Fibroblast of gingiva (primary cell): ENCODE data around the gene SLC51B.
A peak's percentile ranks its signal among the peaks of the same experiment; 100 is the strongest.
"Not testable (repeated sequence)": the region's sequence is repeated elsewhere in the genome, so short reads cannot be mapped to it uniquely, and the experiment has no call there.

Experiments used
- DNase-seq: peaks from one replicate; pipeline ENCODE4 v3.0.0-alpha.2; 2011; ENCODE audit warnings: low read depth

SLC51B gene

DNA sequence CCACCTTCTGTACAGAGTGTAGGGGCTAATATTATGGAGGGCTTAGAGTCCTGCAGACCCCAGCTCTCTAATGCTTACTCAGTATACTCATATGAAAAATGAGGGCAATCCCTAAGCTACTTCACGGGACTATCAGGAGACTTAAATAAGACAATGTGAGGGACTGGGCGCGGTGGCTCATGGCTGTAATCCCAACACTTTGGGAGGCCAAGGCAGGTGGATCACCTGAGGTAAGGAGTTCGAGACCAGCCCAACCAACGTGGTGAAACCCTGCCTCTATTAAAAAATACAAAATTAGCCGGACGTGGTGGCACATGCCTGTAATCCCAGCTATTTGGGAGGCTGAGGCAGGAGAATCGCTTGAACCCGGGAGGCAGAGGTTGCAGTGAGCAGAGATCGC lies 54.6 kb downstream of the SLC51B start:
- DNase-seq, result not testable (repeated sequence)

DNA sequence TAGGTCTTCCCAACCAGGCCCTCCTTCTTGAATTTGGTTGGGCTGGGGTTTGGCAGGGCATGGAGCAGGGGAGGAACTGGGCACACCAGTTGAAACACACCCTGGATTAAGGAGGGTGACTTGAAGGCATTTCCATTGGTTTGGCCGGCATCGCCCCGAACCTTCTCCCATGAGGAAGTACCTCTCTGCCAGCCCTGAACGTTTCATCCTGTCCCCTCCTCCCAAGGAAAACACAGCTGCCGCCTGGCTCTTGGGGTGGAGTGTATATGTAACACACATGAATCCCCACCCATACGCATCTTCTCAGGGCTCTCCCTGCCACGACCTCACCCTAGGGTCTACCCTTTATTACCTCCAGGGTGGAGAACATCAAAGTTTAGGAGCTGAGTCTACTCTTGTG lies 55.3 kb downstream of the SLC51B start:
- no peak for DNase-seq

DNA sequence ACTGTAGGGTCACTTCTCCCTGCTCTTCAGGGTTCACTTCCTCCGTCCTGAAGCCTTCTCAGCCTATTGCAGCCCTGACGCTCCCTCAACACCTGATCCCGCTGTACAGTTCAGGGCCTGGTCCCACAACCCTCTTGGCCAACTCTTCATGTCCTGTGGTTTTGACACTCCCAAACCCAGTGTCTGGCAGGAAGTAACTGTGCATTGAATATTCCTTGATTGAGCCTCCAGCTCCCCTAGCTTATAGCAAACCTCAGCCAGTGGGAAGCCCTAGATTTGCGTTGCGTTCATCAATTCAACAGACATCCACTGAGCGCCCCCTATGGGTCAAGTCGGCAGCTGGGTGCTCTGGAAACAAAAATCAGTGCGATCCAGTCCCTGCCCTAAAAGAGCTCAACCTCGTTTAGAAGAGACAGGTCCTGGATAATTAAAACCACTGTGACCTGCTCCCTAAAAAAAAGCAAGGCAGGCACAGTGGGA lies 56.3 kb downstream of the SLC51B start:
- peak; percentile 37 for DNase-seq

DNA sequence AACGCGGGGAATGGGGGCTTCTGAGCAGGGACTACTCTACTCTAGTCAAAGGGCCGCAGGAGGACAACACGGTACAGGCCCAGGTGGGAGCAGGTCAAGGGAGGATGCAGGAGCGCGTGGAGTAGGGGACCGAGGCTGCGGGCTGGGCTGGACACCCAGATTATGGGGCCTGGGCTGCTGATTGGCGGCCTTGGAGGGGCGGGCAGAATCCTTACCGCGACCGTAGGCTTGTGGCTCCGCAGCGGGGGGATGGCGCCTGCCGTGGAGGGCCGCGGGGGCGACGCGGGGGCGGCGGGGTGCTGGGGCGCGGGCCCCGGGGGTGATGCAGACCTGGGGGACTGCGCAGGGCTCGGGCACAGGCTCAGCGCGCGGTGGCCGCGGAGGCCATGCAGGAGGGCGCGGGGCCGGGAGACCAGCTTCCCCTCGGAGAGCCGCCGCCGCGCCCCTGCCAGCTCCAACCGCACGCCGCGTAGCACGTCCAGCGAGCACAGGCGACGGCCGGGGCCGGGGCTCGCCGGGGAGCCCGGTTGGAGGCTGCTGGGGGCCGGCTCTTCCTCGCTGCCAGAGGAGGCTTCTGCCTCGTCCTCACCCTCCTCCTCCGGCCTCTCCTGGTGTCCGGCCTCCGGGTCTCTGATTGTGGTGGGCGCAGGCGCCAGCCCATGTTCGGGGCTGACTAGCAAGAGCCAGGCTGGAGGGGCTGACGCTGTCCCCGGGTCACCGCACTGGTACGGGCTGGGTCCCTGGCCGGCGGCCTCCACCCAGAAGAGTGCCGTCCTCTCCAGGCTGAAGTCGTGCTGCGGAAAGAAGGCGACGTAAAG lies 56.9 kb downstream of the SLC51B start:
- no peak for DNase-seq

DNA sequence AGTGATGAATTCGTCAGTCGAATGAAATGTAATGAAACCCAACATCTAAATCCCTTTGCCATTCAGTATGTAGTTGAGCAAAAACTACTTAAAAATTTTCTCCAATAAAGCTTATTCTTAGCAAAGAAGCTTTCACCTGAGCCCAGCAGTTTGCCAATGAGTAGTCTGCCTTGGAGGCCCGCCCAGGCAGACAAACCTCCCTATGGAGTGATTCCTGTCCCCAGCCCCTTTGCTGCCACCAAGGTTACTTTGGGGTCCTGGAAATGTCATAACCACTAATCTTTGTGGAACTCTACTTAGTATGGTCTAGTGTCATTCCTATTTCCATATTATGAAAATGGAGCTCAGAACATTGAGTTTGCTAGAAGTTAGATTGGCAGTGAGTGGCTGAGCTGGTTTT lies 57.7 kb downstream of the SLC51B start:
- DNase-seq, result no peak
